HG03280 (cell line): ENCODE measurements around the gene HYAL3.
"Not testable (repeated sequence)": the region's sequence is repeated elsewhere in the genome, so short reads cannot be mapped to it uniquely, and the experiment has no call there.

Source experiments
- ATAC-seq: cut with Tn5 transposase; IDR thresholded peaks from one replicate; pipeline ENCODE4 v1.9.1; 2021; ENCODE audit warnings: mild to moderate bottlenecking, moderate library complexity; ENCODE audit not compliant: unreplicated experiment

The HYAL3 gene

GRCh38 chr3:50316657-50317242 lies 17.5 kb upstream of the HYAL3 start:
- no peak for ATAC-seq

DNA sequence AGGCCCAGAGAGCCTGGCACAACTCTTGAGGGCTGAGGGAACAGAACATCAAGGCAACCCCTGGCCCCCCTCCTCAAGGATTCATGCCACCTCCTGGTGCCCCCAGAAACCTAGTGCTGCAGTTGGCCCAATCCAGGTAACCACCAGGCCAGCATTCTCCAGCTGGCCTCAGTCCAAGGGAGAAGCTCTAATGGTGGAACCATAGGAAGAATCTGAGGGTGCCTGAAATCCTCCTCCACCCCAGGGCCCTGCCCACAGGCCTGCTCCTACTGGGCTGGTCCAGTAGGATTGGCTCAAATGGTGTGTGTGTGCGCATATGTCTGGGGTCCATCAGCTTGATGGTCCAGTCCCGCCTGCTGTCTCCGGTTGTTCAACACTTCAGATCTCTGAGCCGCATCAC lies 15.6 kb upstream of the HYAL3 start:
- no peak for ATAC-seq

DNA sequence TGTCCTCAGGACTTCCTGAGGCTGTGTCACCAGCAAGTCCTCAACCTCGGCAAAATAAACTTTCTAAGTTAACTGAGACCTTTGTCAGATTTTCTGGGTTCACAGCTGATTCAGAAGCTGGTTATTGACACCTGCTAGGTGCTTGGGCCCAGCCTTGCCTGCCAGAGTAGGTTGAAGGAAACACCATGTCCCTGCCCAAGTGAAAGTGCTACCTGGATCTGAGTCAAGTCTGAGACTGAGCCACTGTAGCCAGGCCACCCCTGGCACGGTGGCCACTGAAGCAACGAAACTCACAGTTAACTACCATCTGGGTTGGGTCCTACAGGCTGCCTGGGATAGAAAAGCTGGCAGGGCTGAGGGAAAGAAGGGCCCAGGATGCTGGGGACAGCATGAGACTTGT lies 15.1 kb upstream of the HYAL3 start:
- no peak for ATAC-seq

GRCh38 chr3:50312041-50312440 lies 12.8 kb upstream of the HYAL3 start:
- ATAC-seq, result not testable (repeated sequence)

GRCh38 chr3:50304601-50305000 lies 5.4 kb upstream of the HYAL3 start:
- no peak for ATAC-seq

- no peak for ATAC-seq
Measured at GRCh38 chr3:50303013-50303815, 4.0 kb upstream of the HYAL3 start, which contains the start of gene HYAL1. Gene HYAL1 (minus strand): TSS chr3:50303574. CDS start chr3:50302956, 618 bp downstream.

DNA sequence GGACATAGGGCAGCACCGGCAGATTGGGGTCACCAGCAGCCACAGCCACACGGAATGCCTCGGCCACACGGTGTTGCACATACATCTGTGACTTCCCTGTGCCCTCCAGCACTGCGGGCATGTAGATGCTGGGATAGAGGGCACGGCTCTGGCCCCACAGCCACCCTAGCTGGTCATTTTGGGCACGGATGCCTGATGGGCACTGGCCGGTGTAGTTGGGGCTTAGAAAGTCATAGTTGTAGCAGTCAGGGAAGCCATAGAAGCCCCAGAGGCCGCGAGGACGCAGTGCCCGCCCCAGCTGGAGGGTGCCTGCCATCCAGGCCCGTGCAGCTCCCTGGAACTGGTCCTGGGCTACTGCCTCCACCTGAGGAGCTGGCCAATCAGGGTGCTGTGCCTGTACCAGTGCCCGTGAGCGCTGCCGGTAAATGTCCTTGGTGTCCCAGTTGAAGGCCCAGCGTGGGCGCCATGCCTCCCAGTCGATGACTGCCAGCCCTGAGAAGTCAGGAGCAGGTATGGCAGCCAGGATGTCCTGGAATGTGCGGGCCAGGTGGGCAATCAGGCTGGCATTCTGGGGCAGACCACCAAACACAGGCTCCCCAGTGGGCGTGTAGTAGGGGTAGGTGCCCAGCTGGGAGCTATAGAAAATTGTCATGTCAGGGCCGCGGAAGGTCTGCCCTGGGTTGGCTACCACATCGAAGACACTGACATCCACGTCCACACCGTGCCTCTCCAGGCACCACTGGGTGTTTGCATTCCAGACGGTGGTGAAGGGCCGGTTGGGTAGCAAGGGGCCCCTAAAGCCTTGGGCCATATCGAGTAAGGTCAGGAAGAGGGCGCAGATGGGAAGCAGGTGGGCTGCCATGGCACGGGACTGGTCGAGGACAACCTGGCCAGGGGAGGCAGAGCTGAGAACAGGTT lies 3.1 kb upstream of the HYAL3 start:
- ATAC-seq, result no peak

DNA sequence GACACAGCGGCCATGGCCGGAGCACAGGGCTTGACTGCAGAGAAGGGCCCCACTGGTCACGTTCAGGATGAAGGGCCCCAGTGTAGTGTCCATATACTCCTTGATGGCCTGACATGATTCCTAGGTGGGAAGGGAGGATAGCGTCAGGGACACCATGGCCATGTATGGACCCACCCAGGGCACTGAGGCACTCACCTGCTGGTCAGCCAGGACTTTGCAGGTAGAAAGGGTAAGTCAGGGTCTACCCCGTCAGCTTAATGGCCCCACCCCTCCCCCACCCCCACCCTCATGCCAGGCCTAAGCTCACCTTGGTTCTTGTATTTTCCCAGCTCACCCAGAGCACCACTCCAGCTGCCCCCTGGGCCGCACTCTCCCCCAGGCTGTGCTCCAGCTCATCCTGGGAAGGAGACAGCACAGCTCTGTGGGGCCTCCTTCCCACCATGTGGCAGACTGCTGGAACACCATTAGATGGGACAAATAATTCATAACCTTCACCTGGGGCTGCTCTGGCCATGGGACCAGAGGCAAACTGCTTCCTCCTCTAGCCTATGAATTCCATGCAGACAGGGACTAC lies 1.6 kb upstream of the HYAL3 start:
- no peak for ATAC-seq

DNA sequence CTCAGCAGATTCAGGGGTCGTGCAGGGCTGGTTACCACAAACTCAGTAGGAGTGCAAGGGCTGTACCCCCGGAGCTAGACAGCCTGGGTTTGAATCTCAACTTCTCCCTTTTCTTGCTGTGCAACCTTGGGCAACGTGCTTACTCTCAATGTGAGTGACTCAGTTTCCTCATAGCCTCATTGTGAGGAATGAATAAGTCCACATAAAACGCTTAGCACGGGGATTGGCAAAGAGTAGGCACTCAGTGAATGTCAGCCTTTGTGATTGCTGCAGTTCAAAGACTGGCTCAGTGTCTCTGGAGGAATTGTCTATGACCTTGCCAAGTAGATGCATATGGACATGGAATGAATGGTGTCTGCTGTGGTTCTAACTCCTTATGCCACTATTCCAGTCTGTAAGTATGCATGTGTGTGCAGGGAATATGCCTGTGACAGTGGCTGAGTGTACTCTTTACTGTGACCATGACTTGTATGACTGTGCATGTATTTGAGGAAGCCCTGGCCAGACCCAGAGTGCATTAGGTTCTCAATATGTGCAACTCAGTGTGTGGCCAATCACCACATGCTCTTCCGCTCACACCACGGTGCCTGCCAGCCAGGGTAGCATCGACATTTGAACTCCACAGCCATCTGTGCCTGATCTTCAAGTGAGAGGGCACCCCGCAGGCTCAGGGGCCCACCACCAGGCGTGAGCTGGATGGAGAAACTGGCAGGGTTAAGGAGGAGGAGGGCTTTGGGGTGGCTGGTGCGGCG lies 900 bp upstream of the HYAL3 start:
- no peak for ATAC-seq

GRCh38 chr3:50299638-50299928 lies 378 bp upstream of the HYAL3 start:
- no peak for ATAC-seq

DNA sequence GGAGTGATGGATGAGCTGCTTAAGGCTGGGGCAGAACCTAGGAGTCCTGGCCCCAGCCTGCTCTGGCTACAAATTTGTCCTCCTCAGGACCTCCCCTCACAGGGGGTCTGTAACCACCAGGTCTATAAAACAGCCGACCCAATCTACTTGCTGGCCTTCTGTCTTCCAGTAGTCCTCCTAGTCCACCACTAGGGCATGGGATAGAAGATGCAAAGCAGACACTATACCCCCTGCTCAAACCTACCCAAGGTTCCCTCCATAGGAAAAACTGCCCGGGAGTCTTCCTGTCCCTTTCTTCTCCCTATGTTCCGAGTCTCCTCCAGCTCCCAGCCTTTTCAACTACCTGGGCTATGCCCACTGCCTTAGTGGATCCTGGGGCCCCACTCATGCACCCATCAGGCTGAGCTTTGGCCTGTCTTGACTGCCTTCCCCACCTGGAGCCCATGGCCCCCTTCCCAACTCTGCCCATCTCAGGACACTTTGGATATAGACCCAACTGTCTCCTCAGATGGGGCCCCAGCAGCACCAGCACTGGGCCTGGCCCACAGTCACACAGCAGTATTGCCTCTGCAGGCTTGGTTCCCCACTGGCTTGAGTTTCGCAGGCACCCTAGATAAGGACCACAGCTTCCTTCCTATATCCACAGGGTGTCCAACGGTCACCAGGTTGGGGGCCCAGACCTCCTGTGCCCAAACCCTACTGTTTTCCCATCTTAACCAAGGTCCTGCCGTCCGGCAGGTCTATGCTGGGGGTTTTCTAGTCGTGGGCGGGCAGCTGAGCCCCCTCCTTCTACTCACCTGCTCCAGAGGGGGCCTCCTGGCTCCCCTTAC lies 1.1 kb downstream of the HYAL3 start:
- ATAC-seq, result no peak

DNA sequence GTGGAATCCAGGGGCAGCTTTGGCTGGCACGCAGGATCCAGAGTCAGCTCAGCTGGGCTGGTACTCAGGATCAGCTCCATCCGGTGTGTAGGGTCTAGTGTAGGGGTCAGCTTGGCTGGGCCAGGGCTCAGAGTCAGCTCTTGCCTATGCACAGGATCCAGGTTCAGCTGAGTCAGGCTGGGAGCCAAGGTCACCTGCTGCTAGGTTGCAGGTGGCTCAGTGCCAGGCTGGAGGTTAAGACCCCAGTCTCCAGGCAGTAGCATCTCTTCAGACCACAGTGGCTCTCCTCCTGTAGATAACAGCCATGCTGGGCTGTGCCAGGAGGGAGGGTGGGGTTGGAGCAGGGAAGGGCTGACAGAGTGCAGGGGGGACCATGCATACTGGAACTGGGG lies 1.8 kb downstream of the HYAL3 start:
- no peak for ATAC-seq

GRCh38 chr3:50296721-50297383 lies 2.4 kb downstream of the HYAL3 start:
- ATAC-seq, result no peak

- ATAC-seq, result no peak
Measured at GRCh38 chr3:50295553-50296431, 3.4 kb downstream of the HYAL3 start.

DNA sequence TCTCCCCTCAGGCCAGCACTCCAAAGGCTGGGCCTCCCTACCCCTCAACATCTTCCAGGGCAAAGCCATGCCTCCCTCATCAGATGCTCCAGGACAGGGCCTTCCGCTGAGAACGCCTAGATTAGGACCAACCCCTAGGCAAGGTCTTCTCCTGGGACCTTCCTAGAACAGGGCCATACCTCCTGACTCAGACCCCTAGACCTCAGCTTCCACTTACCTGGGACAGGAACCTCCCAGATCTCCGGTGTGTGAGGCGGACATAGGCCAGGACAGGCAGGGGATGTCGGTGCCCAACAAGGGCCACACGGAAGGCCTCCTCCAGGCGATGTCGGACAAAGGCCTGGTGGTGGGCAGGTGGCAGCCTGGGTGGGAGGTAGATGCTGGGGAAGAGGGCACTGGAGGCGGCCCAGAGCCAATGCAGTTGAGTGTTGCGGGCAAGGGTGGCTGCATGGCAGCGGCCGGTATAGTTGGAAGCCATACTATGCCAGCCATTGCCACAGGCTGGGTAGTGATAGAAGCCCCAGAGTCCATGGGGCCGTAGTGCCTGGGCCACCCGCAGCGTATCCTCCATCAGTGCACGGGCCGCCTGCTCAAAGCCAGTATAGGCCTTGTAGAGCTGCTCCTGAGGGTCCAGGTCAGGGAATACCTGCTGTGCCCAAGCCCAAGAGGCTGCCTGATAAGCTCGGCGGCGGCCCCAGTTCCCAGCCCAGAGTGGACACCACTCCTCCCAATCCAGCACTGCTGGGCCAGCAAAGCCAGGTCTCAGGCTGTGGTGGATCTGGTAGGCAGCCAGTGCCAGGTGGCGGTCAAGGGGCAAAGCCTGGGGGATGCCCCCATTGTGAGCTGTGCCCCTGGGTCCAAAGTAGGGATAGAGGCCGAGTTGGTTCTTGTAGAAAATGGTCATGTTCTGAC lies 4.5 kb downstream of the HYAL3 start:
- ATAC-seq, result no peak

- no peak for ATAC-seq
Measured at GRCh38 chr3:50294089-50294488, 5.1 kb downstream of the HYAL3 start.

- no peak for ATAC-seq
Measured at GRCh38 chr3:50293079-50293801, 6.0 kb downstream of the HYAL3 start.
